Neural crest cell (in vitro differentiated cells): Measurements from ENCODE around the gene NEK11. TPM values are rescaled to one million over a fixed set of nuclear protein-coding genes. Genes with fewer than 3 reads are reported as not detected.

ENCODE experiments used
- DNase-seq: peaks from one replicate; pipeline ENCODE4 v3.0.0; 2021; ENCODE audit warnings: low read depth, mixed read lengths, low spot score
- H3K27ac Mint-ChIP-seq: one replicate; pipeline ENCODE4 v1.8.0; 2021; ENCODE audit warnings: mild to moderate bottlenecking, mixed read lengths; ENCODE audit not compliant: unreplicated experiment
- H3K27me3 Mint-ChIP-seq: 2 replicates; pipeline ENCODE4 v1.8.0; 2021; ENCODE audit warnings: low read depth, mild to moderate bottlenecking, mixed read lengths
- H3K36me3 Mint-ChIP-seq: 2 replicates; pipeline ENCODE4 v1.8.0; 2021; ENCODE audit warnings: low read depth, mild to moderate bottlenecking, mixed read lengths
- H3K4me1 Mint-ChIP-seq: 2 replicates; pipeline ENCODE4 v1.8.0; 2021; ENCODE audit warnings: mixed read lengths
- H3K4me3 Mint-ChIP-seq: one replicate; pipeline ENCODE4 v1.8.0; 2021; ENCODE audit warnings: mild to moderate bottlenecking, mixed read lengths
- H3K9me3 Mint-ChIP-seq: 2 replicates; pipeline ENCODE4 v1.8.0; 2021; ENCODE audit warnings: mixed read lengths
- total RNA-seq: library from RNA; stranded (reverse); gene quantifications from 2 replicates; pipeline ENCODE4 v1.2.1, GENCODE V29; 2021
- TF ChIP-seq, protein P1 (sequence below): fragments of 200-600 bp; sonication (generic); conservative IDR thresholded peaks from 2 replicates; pipeline ENCODE4 v1.5.0; 2021; ENCODE audit warnings: antibody characterized with exemption, mild to moderate bottlenecking

Gene NEK11
- total RNA-seq, 1 donor from 2014 or later = 4.9 TPM

DNA sequence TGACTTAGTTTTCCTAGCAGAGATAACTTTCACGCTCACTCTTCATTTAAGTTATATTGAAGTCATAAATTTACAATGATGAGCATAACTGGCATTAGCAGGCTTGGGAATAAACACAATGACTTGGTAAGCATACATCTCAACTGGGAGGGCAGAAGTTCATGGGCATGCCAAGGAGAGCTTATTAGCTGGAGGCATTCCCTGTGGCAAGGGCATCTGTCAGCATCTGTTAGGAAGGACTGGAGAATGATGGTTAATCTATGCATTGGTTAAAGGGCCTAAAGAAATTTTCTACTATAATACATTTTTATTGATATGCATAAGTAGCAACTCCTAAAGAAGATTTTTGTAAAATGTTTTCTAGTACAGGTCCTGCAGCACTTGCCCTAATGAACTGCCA is 52.4 kb downstream of the NEK11 start:
- H3K27ac Mint-ChIP-seq = no peak overlapping the region
- H3K4me1 Mint-ChIP-seq = peaks cover 21% of the 10 kb centered on the region
- TF ChIP-seq, protein P1, sequence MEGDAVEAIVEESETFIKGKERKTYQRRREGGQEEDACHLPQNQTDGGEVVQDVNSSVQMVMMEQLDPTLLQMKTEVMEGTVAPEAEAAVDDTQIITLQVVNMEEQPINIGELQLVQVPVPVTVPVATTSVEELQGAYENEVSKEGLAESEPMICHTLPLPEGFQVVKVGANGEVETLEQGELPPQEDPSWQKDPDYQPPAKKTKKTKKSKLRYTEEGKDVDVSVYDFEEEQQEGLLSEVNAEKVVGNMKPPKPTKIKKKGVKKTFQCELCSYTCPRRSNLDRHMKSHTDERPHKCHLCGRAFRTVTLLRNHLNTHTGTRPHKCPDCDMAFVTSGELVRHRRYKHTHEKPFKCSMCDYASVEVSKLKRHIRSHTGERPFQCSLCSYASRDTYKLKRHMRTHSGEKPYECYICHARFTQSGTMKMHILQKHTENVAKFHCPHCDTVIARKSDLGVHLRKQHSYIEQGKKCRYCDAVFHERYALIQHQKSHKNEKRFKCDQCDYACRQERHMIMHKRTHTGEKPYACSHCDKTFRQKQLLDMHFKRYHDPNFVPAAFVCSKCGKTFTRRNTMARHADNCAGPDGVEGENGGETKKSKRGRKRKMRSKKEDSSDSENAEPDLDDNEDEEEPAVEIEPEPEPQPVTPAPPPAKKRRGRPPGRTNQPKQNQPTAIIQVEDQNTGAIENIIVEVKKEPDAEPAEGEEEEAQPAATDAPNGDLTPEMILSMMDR = no peak
- no peak overlapping the region for H3K4me3 Mint-ChIP-seq
- H3K9me3 Mint-ChIP-seq = no peaks in the 10 kb centered on the region
- DNase-seq = no peak
- no peaks in the 10 kb centered on the region for H3K27me3 Mint-ChIP-seq
- no peaks in the 10 kb centered on the region for H3K36me3 Mint-ChIP-seq

DNA sequence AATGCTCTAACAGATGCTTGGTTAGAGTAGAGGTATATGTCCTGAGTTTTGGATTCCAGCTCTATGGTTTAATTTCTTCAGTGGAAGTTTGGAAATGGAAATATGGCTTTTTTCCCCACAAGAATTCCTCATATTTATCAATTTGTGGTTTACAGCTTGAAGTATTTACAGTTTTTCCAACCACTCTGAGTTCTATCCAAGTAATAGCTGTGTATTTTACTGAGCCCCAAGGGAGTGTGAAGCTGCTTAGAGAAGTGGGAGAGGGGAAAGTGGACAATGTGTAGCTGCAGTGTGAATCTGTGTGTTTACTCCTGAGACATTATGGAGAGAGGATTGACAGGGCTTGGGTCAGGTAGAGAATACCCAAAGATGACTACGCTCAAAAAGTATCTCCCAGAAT is 54.5 kb downstream of the NEK11 start:
- TF ChIP-seq, protein P1 = no peak
- no peak overlapping the region for H3K4me3 Mint-ChIP-seq
- no peaks in the 10 kb centered on the region for H3K36me3 Mint-ChIP-seq
- no peak overlapping the region for H3K27ac Mint-ChIP-seq
- no peak for DNase-seq
- no peaks in the 10 kb centered on the region for H3K27me3 Mint-ChIP-seq
- H3K9me3 Mint-ChIP-seq = no peaks in the 10 kb centered on the region
- H3K4me1 Mint-ChIP-seq = peaks cover 21% of the 10 kb centered on the region

DNA sequence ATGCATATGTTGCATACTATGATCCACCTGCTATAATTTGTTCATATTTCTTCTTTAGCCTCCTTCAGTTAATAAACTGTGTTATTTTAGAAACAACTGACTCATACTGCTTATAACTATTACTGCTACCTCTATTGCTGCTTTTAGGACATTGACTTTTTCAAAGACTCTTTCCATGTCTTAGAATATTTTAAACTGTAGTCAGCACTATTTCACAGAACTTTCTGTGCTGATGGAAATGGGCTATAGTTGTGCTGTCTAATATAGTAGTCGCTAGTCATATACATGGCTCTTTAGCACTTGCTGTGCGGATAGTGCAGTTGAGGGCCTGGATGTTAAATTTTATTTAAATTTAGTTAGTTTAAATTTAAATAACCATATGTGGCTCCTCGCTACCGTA is 55.6 kb downstream of the NEK11 start:
- Mint-ChIP-seq H3K36me3 (no peaks in the 10 kb centered on the region), H3K27me3 (no peaks in the 10 kb centered on the region), H3K4me1 (peaks cover 21% of the 10 kb centered on the region), H3K4me3 (no peak overlapping the region), H3K27ac (no peak overlapping the region), H3K9me3 (no peaks in the 10 kb centered on the region)
- TF ChIP-seq, protein P1 = no peak
- DNase-seq = no peak

DNA sequence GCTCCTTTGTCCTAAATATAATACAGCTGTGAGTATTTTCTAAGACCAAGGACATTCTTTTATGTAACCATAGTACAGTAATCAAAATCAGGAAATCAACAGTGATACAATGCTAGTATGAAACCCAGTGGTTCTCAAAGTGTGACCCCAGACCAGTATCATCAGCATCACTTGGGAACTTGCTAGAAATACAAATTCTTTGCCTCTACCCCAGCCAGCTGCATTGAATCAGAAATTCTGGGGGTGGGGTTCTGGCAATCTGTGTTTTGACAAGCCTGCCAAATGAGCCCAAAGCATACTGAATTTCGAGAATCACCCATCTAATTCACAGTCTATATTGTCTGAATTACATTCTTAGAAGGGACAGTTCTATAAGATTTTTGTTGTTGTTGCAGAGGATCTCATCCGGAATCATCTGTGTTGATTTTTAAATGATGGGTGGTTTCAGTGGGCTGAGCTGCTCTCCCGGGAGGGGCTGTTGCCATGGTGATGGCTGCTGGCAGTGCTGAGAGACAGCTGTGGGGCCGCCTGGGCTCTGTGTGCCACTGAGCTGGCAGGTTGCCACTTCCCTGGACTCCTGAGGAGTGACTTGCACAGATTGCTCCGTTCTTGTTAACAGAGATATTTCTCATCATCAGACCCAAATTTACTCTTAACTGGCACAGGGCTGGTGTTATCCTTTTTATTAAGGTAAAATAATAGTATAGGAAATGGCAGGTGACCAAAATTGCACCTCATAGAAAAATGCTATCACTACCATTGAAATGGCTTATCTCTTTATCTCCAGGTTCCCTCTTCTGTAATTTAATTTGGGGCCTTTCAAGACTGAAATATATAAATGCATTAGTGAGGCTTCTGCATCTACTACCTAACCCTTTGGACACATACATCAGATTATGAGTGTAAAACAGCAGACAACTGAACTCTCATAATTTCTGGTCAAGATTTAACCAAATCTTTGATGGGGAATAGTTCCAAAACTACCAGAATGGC is 56.5 kb downstream of the NEK11 start:
- no peaks in the 10 kb centered on the region for H3K27me3 Mint-ChIP-seq
- no peaks in the 10 kb centered on the region for H3K36me3 Mint-ChIP-seq
- no peak overlapping the region for H3K27ac Mint-ChIP-seq
- H3K9me3 Mint-ChIP-seq = no peaks in the 10 kb centered on the region
- H3K4me3 Mint-ChIP-seq = no peak overlapping the region
- TF ChIP-seq, protein P1 = no peak
- peak; percentile 8 for DNase-seq
- H3K4me1 Mint-ChIP-seq = peaks cover 15% of the 10 kb centered on the region

DNA sequence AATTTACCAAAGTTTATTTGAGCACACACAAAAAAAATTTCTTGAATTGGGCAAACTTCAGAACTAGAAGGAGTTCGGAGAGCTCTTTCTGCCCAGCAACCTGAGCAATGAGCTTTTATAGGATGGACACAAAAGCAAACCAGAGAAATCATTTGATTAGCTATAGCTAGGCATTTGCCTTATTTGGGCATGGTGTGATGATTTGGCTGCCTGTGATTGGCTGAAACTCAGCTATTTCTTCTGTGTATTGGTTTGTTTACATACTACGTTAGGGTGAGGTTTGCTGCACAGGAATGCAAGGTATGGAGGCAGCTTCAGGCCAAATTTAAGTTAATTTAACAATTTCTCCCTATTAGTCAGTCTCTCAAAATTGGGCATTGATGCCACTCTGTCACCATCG is 65.1 kb downstream of the NEK11 start:
- H3K9me3 Mint-ChIP-seq = peaks cover 4% of the 10 kb centered on the region

More for the DNA sequence above, 65.1 kb downstream of the NEK11 start:
- TF ChIP-seq, protein P1 = no peak
- H3K27ac Mint-ChIP-seq = no peak overlapping the region
- H3K4me1 Mint-ChIP-seq = no peaks in the 10 kb centered on the region
- DNase-seq = no peak
- H3K36me3 Mint-ChIP-seq = peaks cover 3% of the 10 kb centered on the region
- no peak overlapping the region for H3K4me3 Mint-ChIP-seq
- no peaks in the 10 kb centered on the region for H3K27me3 Mint-ChIP-seq
